SK-N-SH (cell line): Measurements from ENCODE around the gene MIXL1.

Source experiments
- CTCF ChIP-seq: fragments of 200-600 bp; sonication (generic); IDR thresholded peaks from 2 replicates; pipeline ENCODE4 v1.6.1; 2017; ENCODE audit warnings: antibody characterized with exemption, mild to moderate bottlenecking, moderate library complexity
- EP300 ChIP-seq, 2 experiments: IDR thresholded peaks; 2 replicates each; pipeline versions ENCODE4 v1.4.0 to v1.6.1; 2012; ENCODE audit warnings: borderline replicate concordance in 1 of 2, low read depth in 1 of 2, low read length in 1 of 2
- EZH2phosphoT487 ChIP-seq: fragments of 200-600 bp; sonication (generic); IDR thresholded peaks from 2 replicates; pipeline ENCODE4 v1.6.1; 2017; ENCODE audit warnings: low read depth, mixed run types, mild to moderate bottlenecking, antibody characterized with exemption, moderate library complexity, borderline replicate concordance
- FOSL2 ChIP-seq: IDR thresholded peaks from 2 replicates; pipeline ENCODE4 v1.4.0; 2012; ENCODE audit warnings: low read depth, mild to moderate bottlenecking, moderate library complexity, borderline replicate concordance
- JUND ChIP-seq: IDR thresholded peaks from 2 replicates; pipeline ENCODE4 v1.4.0; 2012
- MAX ChIP-seq: IDR thresholded peaks from 2 replicates; pipeline ENCODE4 v1.4.0; 2012; ENCODE audit warnings: low read depth
- MXI1 ChIP-seq: IDR thresholded peaks from 2 replicates; pipeline ENCODE4 v1.6.1; 2012; ENCODE audit warnings: mild to moderate bottlenecking, low read depth, low read length, improper control_type of control experiment
- NFIC ChIP-seq: IDR thresholded peaks from 2 replicates; pipeline ENCODE4 v1.4.0; 2012; ENCODE audit warnings: borderline replicate concordance
- NRF1 ChIP-seq: IDR thresholded peaks from 2 replicates; pipeline ENCODE4 v1.6.1; 2012; ENCODE audit warnings: low read depth, mild to moderate bottlenecking, low read length
- POLR2AphosphoS5 ChIP-seq: IDR thresholded peaks from 2 replicates; pipeline ENCODE4 v1.6.1; 2012; ENCODE audit warnings: low read depth, low read length
- RAD21 ChIP-seq: IDR thresholded peaks from 2 replicates; pipeline ENCODE4 v1.6.1; 2012; ENCODE audit warnings: mild to moderate bottlenecking, low read length
- REST ChIP-seq: IDR thresholded peaks from 2 replicates; pipeline ENCODE4 v1.6.1; 2012; ENCODE audit warnings: mild to moderate bottlenecking, low read depth, low read length, moderate library complexity
- SMC3 ChIP-seq: IDR thresholded peaks from 2 replicates; pipeline ENCODE4 v1.6.1; 2012; ENCODE audit warnings: low read depth, low read length, improper control_type of control experiment
- USF1 ChIP-seq: IDR thresholded peaks from 2 replicates; pipeline ENCODE4 v1.4.0; 2012; ENCODE audit warnings: low read depth, borderline replicate concordance

- TF ChIP-seq CTCF (no peak), SMC3 (no peak), FOSL2 (no peak), MXI1 (no peak), POLR2AphosphoS5 (no peak), NRF1 (no peak), EZH2phosphoT487 (no peak), USF1 (no peak), REST (no peak), NFIC (no peak), JUND (no peak), EP300 (IDR thresholded peaks at IDR 0.05; ENCODE audit: borderline replicate concordance in 1 of 2, low read depth in 1 of 2, low read length in 1 of 2) (no peak), MAX (no peak), RAD21 (no peak)
Measured at GRCh38 chr1:226195144-226195543, 28.3 kb upstream of the MIXL1 start.
